ENCODE measurements around the gene MALRD1.

Gene MALRD1

GRCh38 chr10:19385846-19386450 is 337.3 kb downstream of the MALRD1 start:
- no peak for DNase-seq

- DNase-seq: no peak
Observed at GRCh38 chr10:19408924-19409323, 360.3 kb downstream of the MALRD1 start.

- no peak for DNase-seq
Observed at GRCh38 chr10:19411119-19411518, 362.5 kb downstream of the MALRD1 start.

GRCh38 chr10:19412531-19412930 is 363.9 kb downstream of the MALRD1 start:
- no peak for DNase-seq

- no peak for DNase-seq
Observed at GRCh38 chr10:19416164-19416563, 367.6 kb downstream of the MALRD1 start.

- DNase-seq: no peak
Observed at GRCh38 chr10:19417740-19418139, 369.1 kb downstream of the MALRD1 start.

GRCh38 chr10:19421674-19422073 is 373.1 kb downstream of the MALRD1 start:
- DNase-seq: no peak

GRCh38 chr10:19426034-19426433 is 377.4 kb downstream of the MALRD1 start:
- no peak for DNase-seq

- DNase-seq: no peak
Observed at GRCh38 chr10:19431622-19432351, 383.2 kb downstream of the MALRD1 start.

- no peak for DNase-seq
Observed at GRCh38 chr10:19449860-19450259, 401.3 kb downstream of the MALRD1 start.

GRCh38 chr10:19451356-19451755 is 402.8 kb downstream of the MALRD1 start:
- no peak for DNase-seq

GRCh38 chr10:19451937-19452336 is 403.3 kb downstream of the MALRD1 start:
- DNase-seq: no peak

GRCh38 chr10:19453967-19454366 is 405.4 kb downstream of the MALRD1 start:
- no peak for DNase-seq

GRCh38 chr10:19461588-19461987 is 413.0 kb downstream of the MALRD1 start:
- DNase-seq: no peak

GRCh38 chr10:19466709-19467108 is 418.1 kb downstream of the MALRD1 start:
- DNase-seq: no peak

GRCh38 chr10:19468413-19468812 is 419.8 kb downstream of the MALRD1 start:
- no peak for DNase-seq

- no peak for DNase-seq
Observed at GRCh38 chr10:19469521-19469920, 420.9 kb downstream of the MALRD1 start.

- no peak for DNase-seq
Observed at GRCh38 chr10:19479854-19480253, 431.3 kb downstream of the MALRD1 start.

- DNase-seq: no peak
Observed at GRCh38 chr10:19480353-19480752, 431.8 kb downstream of the MALRD1 start.

- DNase-seq: no peak
Observed at GRCh38 chr10:19483421-19483820, 434.8 kb downstream of the MALRD1 start.

GRCh38 chr10:19488592-19489280 is 440.1 kb downstream of the MALRD1 start:
- no peak for DNase-seq

- no peak for DNase-seq
Observed at GRCh38 chr10:19491166-19491565, 442.6 kb downstream of the MALRD1 start.

GRCh38 chr10:19493917-19494316 is 445.3 kb downstream of the MALRD1 start:
- no peak for DNase-seq

GRCh38 chr10:19497026-19497425 is 448.4 kb downstream of the MALRD1 start:
- no peak for DNase-seq

Measured in CD4-positive, alpha-beta T cell treated with Interleukin-6 for 4 hours (primary cell).